DOHH2 (cell line): ENCODE data around the gene PNPLA8.

Source experiments
- H3F3A ChIP-seq: fragments of 200-600 bp; sonication (generic), shearing (Covaris generic); 2 replicates; pipeline ENCODE4 v1.6.0; 2016; ENCODE audit warnings: antibody characterized with exemption, mild to moderate bottlenecking; ENCODE audit not compliant: control insufficient read depth, insufficient read depth
- H3K27ac ChIP-seq: fragments of 200-600 bp; sonication (generic); 2 replicates; pipeline ENCODE4 v1.5.1; 2014; ENCODE audit warnings: low read depth, mild to moderate bottlenecking, low read length, moderate library complexity
- H3K27me3 ChIP-seq: fragments of 200-600 bp; sonication (generic); 2 replicates; pipeline ENCODE4 v1.6.1; 2014; ENCODE audit warnings: mild to moderate bottlenecking, low read length, mixed read lengths; ENCODE audit not compliant: control insufficient read depth
- H3K36me3 ChIP-seq: fragments of 200-600 bp; sonication (generic); 2 replicates; pipeline ENCODE4 v1.6.1; 2014; ENCODE audit warnings: mild to moderate bottlenecking, low read length, moderate library complexity, mixed read lengths; ENCODE audit not compliant: control insufficient read depth
- H3K4me1 ChIP-seq: fragments of 200-600 bp; sonication (generic); 2 replicates; pipeline ENCODE4 v1.6.1; 2014; ENCODE audit warnings: mild to moderate bottlenecking, low read length, mixed read lengths; ENCODE audit not compliant: control insufficient read depth
- H3K4me2 ChIP-seq: fragments of 200-600 bp; sonication (generic); 2 replicates; pipeline ENCODE4 v1.6.0; 2014; ENCODE audit warnings: mild to moderate bottlenecking, low read length, moderate library complexity
- H3K4me3 ChIP-seq: fragments of 200-600 bp; sonication (generic); 2 replicates; pipeline ENCODE4 v1.5.1; 2014; ENCODE audit warnings: mild to moderate bottlenecking, low read length, mixed read lengths
- H3K79me2 ChIP-seq: fragments of 200-600 bp; sonication (generic); 2 replicates; pipeline ENCODE4 v1.6.1; 2014; ENCODE audit warnings: mild to moderate bottlenecking, low read length, mixed read lengths; ENCODE audit not compliant: control insufficient read depth
- H3K9me2 ChIP-seq: fragments of 200-600 bp; sonication (generic); replicated peaks from 2 replicates; pipeline ENCODE4 v1.6.1; 2014; ENCODE audit warnings: mild to moderate bottlenecking, low read length, mixed read lengths; ENCODE audit not compliant: control insufficient read depth
- H3K9me3 ChIP-seq: fragments of 200-600 bp; sonication (generic); 2 replicates; pipeline ENCODE4 v1.6.1; 2014; ENCODE audit warnings: antibody characterized with exemption, low read length, mixed read lengths; ENCODE audit not compliant: control insufficient read depth, insufficient read depth
- H4K20me1 ChIP-seq: fragments of 200-600 bp; sonication (generic); 2 replicates; pipeline ENCODE4 v1.6.0; 2014; ENCODE audit warnings: low read depth, mild to moderate bottlenecking, antibody characterized with exemption, low read length, moderate library complexity; ENCODE audit not compliant: control insufficient read depth, insufficient read depth
- EZH2phosphoT487 ChIP-seq: fragments of 200-600 bp; sonication (generic); IDR thresholded peaks from 2 replicates; pipeline ENCODE4 v1.6.1; 2017; ENCODE audit warnings: borderline replicate concordance, mild to moderate bottlenecking, antibody characterized with exemption, low read length, moderate library complexity, mixed read lengths
- TF ChIP-seq, protein P1 (sequence below): fragments of 200-600 bp; sonication (generic); IDR thresholded peaks from one replicate; pipeline ENCODE4 v1.5.1; 2014; ENCODE audit warnings: antibody characterized with exemption, mild to moderate bottlenecking, low read depth, low read length; ENCODE audit not compliant: poor library complexity, severe bottlenecking

The PNPLA8 gene

GRCh38 chr7:108525985-108526767 is at the start of gene PNPLA8:
TSS of gene PNPLA8 (minus strand) at chr7:108526135. CDS start at chr7:108515491, 10,644 bp downstream.
- Histone ChIP-seq H3K9me2 (no peaks in the 10 kb centered on the region), H3K27me3 (no peaks in the 10 kb centered on the region), H4K20me1 (no peaks in the 10 kb centered on the region), H3K79me2 (peaks cover 44% of the 10 kb centered on the region), H3K9me3 (no peaks in the 10 kb centered on the region), H3K4me1 (peaks cover 37% of the 10 kb centered on the region), H3K27ac (peak within 1 kb of the TSS; percentile 71), H3K36me3 (no peaks in the 10 kb centered on the region), H3K4me2 (peak within 1 kb of the TSS; percentile 95), H3F3A (no peaks in the 10 kb centered on the region), H3K4me3 (peak within 1 kb of the TSS; percentile 87)
- no peak for TF ChIP-seq EZH2phosphoT487

GRCh38 chr7:108575156-108575555 is 49.2 kb upstream of the PNPLA8 start:
- TF ChIP-seq, protein P1, sequence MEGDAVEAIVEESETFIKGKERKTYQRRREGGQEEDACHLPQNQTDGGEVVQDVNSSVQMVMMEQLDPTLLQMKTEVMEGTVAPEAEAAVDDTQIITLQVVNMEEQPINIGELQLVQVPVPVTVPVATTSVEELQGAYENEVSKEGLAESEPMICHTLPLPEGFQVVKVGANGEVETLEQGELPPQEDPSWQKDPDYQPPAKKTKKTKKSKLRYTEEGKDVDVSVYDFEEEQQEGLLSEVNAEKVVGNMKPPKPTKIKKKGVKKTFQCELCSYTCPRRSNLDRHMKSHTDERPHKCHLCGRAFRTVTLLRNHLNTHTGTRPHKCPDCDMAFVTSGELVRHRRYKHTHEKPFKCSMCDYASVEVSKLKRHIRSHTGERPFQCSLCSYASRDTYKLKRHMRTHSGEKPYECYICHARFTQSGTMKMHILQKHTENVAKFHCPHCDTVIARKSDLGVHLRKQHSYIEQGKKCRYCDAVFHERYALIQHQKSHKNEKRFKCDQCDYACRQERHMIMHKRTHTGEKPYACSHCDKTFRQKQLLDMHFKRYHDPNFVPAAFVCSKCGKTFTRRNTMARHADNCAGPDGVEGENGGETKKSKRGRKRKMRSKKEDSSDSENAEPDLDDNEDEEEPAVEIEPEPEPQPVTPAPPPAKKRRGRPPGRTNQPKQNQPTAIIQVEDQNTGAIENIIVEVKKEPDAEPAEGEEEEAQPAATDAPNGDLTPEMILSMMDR, result no peak
- TF ChIP-seq EZH2phosphoT487, result no peak
- Histone ChIP-seq H3K36me3 (peaks cover 61% of the 10 kb centered on the region), H3K4me3 (no peak overlapping the region), H3K4me1 (peaks cover 11% of the 10 kb centered on the region), H3K27me3 (no peaks in the 10 kb centered on the region), H3K9me3 (peaks cover 15% of the 10 kb centered on the region; the same call in 1 of the 2 replicates), H3K27ac (no peak overlapping the region), H3K9me2 (no peaks in the 10 kb centered on the region), H3F3A (no peaks in the 10 kb centered on the region), H4K20me1 (no peaks in the 10 kb centered on the region), H3K79me2 (peaks cover 41% of the 10 kb centered on the region), H3K4me2 (no peak overlapping the region)

- Histone ChIP-seq H3K79me2 (peaks cover 64% of the 10 kb centered on the region), H3K9me3 (no peaks in the 10 kb centered on the region), H3K4me2 (no peak overlapping the region), H3K4me1 (peaks cover 25% of the 10 kb centered on the region), H4K20me1 (no peaks in the 10 kb centered on the region), H3K9me2 (no peaks in the 10 kb centered on the region), H3F3A (peaks cover 3% of the 10 kb centered on the region; the same call in 1 of the 2 replicates), H3K36me3 (peaks cover 64% of the 10 kb centered on the region), H3K27ac (no peak overlapping the region), H3K27me3 (no peaks in the 10 kb centered on the region), H3K4me3 (no peak overlapping the region)
- TF ChIP-seq, protein P1, result no peak
- TF ChIP-seq EZH2phosphoT487, result no peak
These were observed 46.5 kb upstream of the PNPLA8 start for GRCh38 chr7:108572480-108572879.

DNA sequence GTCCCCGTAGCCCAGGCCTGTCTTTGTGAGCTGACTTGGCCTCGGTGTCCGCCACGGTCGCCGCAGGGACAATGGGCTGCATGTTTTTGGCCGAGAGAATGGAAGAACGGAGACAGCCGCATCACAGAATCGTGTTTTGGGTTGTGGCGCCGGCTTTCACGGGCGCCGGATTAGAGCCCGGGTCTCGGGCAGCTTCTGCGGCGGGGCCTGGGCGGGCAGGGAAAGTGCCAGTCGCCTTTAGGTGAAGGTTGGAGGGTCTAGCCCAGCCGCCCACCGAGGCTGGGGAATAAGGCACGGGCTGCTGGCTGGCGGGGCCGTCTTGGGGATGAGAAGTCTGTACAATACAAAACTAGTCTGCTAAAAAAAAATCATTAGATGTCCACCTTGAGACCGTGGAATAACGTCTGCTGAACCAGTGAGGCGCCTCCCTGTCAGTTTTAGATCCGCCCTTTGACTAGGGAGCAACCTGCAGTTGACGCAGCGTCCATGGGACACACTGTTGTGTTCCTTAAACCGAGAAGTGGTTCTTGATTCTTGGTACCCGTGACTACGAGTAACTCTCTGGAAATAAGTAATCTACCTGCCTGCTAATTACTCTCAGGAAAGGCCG is 44.3 kb upstream of the PNPLA8 start:
- Histone ChIP-seq H3K4me1 (peaks cover 33% of the 10 kb centered on the region), H3K27ac (peak overlapping the region; percentile 92), H3K79me2 (peaks cover 84% of the 10 kb centered on the region), H3K27me3 (no peaks in the 10 kb centered on the region), H3K4me3 (peak overlapping the region; percentile 83), H3K36me3 (peaks cover 76% of the 10 kb centered on the region), H3F3A (peaks cover 3% of the 10 kb centered on the region; the same call in 1 of the 2 replicates), H3K4me2 (peak overlapping the region; percentile 70), H4K20me1 (no peaks in the 10 kb centered on the region), H3K9me3 (no peaks in the 10 kb centered on the region), H3K9me2 (no peaks in the 10 kb centered on the region)
- TF ChIP-seq EZH2phosphoT487, result no peak
- TF ChIP-seq, protein P1, result no peak
